ENCODE measurements around the gene DEFB128.

DNA sequence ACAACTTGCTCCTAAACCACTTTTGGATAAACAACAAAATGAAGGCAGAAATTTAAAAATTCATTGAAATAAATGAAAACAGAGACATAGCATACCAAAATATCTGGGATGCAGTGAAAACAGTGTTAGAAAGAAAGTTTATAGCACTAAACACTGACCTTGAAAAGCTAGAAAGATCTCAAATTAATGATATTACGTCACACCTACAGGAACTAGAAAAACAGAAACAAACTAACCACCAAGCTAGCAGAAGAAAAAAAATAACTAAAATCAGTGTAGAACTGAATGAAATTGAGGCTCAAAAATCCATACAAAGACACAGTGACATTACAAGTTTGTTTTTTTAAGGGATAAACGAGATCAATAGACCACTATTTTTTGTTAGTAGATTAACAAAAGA, 5.2 kb downstream of the DEFB128 start:
- TF ChIP-seq, protein P1, sequence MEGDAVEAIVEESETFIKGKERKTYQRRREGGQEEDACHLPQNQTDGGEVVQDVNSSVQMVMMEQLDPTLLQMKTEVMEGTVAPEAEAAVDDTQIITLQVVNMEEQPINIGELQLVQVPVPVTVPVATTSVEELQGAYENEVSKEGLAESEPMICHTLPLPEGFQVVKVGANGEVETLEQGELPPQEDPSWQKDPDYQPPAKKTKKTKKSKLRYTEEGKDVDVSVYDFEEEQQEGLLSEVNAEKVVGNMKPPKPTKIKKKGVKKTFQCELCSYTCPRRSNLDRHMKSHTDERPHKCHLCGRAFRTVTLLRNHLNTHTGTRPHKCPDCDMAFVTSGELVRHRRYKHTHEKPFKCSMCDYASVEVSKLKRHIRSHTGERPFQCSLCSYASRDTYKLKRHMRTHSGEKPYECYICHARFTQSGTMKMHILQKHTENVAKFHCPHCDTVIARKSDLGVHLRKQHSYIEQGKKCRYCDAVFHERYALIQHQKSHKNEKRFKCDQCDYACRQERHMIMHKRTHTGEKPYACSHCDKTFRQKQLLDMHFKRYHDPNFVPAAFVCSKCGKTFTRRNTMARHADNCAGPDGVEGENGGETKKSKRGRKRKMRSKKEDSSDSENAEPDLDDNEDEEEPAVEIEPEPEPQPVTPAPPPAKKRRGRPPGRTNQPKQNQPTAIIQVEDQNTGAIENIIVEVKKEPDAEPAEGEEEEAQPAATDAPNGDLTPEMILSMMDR (IDR thresholded peaks at IDR 0.05) = no peak
- TF ChIP-seq POLR2A (IDR thresholded peaks at IDR 0.05) = no peak
